ENCODE measurements around the gene EFHC1.
A peak's percentile ranks its signal among the peaks of the same experiment; 100 is the strongest.
"Not testable (repeated sequence)": the region's sequence is repeated elsewhere in the genome, so short reads cannot be mapped to it uniquely, and the experiment has no call there.

The EFHC1 gene

DNA sequence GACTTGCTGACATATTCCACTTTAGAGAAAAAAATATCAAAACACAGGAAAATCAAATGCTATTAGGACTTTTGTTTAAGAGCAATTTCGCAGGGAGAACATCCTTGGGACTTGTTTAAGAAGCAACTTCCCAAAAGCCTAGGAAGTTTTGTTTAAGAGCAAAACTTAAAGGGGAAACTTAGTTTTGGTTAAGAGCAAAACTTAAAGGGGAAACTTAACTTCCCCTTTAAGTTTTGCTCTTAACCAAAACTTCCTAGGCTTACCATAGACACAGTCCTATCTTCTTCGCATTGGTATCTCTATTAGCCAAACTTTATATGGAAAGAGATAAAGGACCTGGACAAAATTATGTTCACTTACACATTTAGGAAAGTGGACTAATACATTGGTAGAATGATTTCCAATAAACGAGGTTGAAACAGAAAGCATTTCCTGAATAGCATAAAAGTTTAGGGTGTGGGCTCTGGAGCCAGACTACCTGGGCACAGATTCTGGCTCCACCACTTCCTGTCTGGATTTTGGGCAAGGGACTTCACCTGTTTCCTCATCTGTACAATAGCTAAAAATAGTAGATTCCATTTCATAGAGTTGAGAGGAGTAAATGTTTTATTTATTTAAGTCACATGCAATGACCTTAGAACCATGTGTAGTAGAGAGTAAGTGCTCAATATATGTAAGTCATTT is 42.5 kb upstream of the EFHC1 start:
- peak overlapping the region in 3 of 7 experiments; percentile 12 to 42 (median 39) for H3K4me3 ChIP-seq (ENCODE audit: control insufficient read depth in 1 of 7, extremely low read depth in 1 of 7, insufficient read depth in 4 of 7, low read depth in 2 of 7, low read length in 6 of 7)
- H3K9me3 ChIP-seq (ENCODE audit: control extremely low read depth in 1 of 5, control insufficient read depth in 4 of 5, insufficient read depth in 2 of 5, low read depth in 1 of 5, low read length in 4 of 5) = peaks cover 0 to 4% (median 0%) of the 10 kb centered on the region in 5 experiments
- no peaks in the 10 kb centered on the region for H3K27me3 ChIP-seq (replicated peaks in 2 of 5; ENCODE audit: control insufficient read depth in 4 of 5, insufficient read depth in 5 of 5, low read length in 4 of 5)
- ChIA-PET CTCF (interaction anchor here (1.0 to 2.7 kb wide), 5 partner anchors 10 to 92 kb away, joined by 3 to 14 read pairs (median 3); no protein-coding TSS in a partner anchor), POLR2A (interaction anchor here (1.2 kb wide), 1 partner anchor 221 kb away, joined by 3 read pairs; no protein-coding TSS in a partner anchor)
- peaks cover 4 to 18% (median 10%) of the 10 kb centered on the region in 4 experiments for H3K4me1 ChIP-seq (ENCODE audit: control extremely low read depth in 1 of 4, control insufficient read depth in 4 of 4, insufficient read depth in 4 of 4, low read length in 3 of 4)
- peak overlapping the region in 1 of 2 experiments; percentile 0 for H3K27ac ChIP-seq (ENCODE audit: insufficient read depth in 1 of 2, low read depth in 1 of 2, low read length in 2 of 2, poor library complexity in 1 of 2, severe bottlenecking in 2 of 2)
- peak in 1 of 3 donors; percentile 57 for DNase-seq
- H3K36me3 ChIP-seq (ENCODE audit: control insufficient read depth in 4 of 4, insufficient read depth in 4 of 4, low read length in 3 of 4) = peaks cover 3 to 12% (median 7%) of the 10 kb centered on the region in 4 experiments
- WGBS (ENCODE audit: insufficient coverage) = 10% methylated on average over 1 of the region's 3 CpGs

DNA sequence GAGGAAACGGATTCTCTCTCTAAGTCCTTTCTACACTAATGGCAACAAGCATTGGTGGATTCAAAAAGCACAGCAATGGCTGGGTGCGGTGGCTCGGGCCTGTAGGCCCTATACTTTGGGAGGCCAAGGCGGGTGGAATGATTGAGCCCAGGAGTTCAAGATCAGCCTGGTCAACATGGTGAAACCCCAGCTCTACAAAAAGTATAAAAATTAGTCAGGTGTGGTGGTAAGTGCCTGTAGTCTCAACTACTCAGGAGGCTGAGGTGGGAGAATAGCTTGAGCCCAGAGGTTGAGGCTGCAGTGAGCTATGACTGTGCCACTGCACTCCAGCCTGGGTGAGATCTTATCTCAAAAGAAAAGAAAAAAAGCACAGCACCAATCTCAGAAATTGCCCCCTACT is 38.9 kb upstream of the EFHC1 start:
- Histone ChIP-seq H3K4me3 (ENCODE audit: control insufficient read depth in 1 of 7, extremely low read depth in 1 of 7, insufficient read depth in 4 of 7, low read depth in 2 of 7, low read length in 6 of 7) (no peak overlapping the region), H3K36me3 (ENCODE audit: control insufficient read depth in 4 of 4, insufficient read depth in 4 of 4, low read length in 3 of 4) (peaks cover 0 to 6% (median 0%) of the 10 kb centered on the region in 4 experiments), H3K4me1 (ENCODE audit: control extremely low read depth in 1 of 4, control insufficient read depth in 4 of 4, insufficient read depth in 4 of 4, low read length in 3 of 4) (peaks cover 4 to 18% (median 10%) of the 10 kb centered on the region in 4 experiments), H3K27ac (ENCODE audit: insufficient read depth in 1 of 2, low read depth in 1 of 2, low read length in 2 of 2, poor library complexity in 1 of 2, severe bottlenecking in 2 of 2) (no peak overlapping the region), H3K27me3 (replicated peaks in 2 of 5; ENCODE audit: control insufficient read depth in 4 of 5, insufficient read depth in 5 of 5, low read length in 4 of 5) (no peaks in the 10 kb centered on the region), H3K9me3 (ENCODE audit: control extremely low read depth in 1 of 5, control insufficient read depth in 4 of 5, insufficient read depth in 2 of 5, low read depth in 1 of 5, low read length in 4 of 5) (no peaks in the 10 kb centered on the region)
- ChIA-PET POLR2A (no interaction called here), CTCF (interaction anchor here (1.3 to 2.6 kb wide), 4 partner anchors 8 to 95 kb away, joined by 3 to 13 read pairs (median 4); no protein-coding TSS in a partner anchor)
- DNase-seq = no peak
- 100% methylated on average over 3 of the region's 4 CpGs for WGBS (ENCODE audit: insufficient coverage)

DNA sequence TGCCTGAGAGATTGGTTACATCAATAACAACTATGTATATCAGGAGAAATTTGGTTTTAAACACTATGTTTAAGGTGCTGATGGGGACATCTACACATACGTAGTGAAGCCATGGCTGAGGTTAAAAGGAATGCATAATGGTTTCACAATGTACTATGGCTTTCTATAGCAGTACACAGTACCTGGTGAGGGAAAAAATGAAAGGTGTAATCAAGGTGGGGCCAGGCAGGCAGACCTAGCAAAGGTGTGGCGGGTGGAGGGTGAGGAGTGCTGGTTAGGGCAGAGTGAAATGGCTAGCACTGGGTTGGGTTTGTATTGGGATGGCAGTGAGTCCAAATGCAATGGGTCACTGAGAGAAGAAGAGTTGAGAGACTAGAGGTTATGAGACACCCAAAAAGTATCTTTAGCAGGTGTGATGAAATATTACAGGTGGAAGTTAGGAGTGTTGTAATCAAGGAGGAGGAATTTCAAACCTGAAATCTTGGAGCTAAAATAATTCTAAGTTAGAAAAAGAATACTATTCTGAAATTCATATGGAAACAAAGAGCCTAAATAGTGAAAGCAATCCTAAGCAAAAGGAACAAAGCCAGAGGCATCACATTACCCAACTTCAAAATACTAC is 35.9 kb upstream of the EFHC1 start:
- no peaks in the 10 kb centered on the region for H3K27me3 ChIP-seq (replicated peaks in 2 of 5; ENCODE audit: control insufficient read depth in 4 of 5, insufficient read depth in 5 of 5, low read length in 4 of 5)
- no peaks in the 10 kb centered on the region for H3K9me3 ChIP-seq (ENCODE audit: control extremely low read depth in 1 of 5, control insufficient read depth in 4 of 5, insufficient read depth in 2 of 5, low read depth in 1 of 5, low read length in 4 of 5)
- no peak overlapping the region for H3K4me3 ChIP-seq (ENCODE audit: control insufficient read depth in 1 of 7, extremely low read depth in 1 of 7, insufficient read depth in 4 of 7, low read depth in 2 of 7, low read length in 6 of 7)
- ChIA-PET POLR2A (no interaction called here), CTCF (interaction anchor here (1.5 kb wide), 1 partner anchor 15 kb away, joined by 3 read pairs; no protein-coding TSS in a partner anchor)
- peaks cover under 1 to 7% (median 4%) of the 10 kb centered on the region in 4 experiments for H3K4me1 ChIP-seq (ENCODE audit: control extremely low read depth in 1 of 4, control insufficient read depth in 4 of 4, insufficient read depth in 4 of 4, low read length in 3 of 4)
- WGBS (ENCODE audit: insufficient coverage) = 80% methylated on average over 1 of the region's 2 CpGs
- H3K36me3 ChIP-seq (ENCODE audit: control insufficient read depth in 4 of 4, insufficient read depth in 4 of 4, low read length in 3 of 4) = peaks cover 0 to 6% (median 0%) of the 10 kb centered on the region in 4 experiments
- no peak overlapping the region for H3K27ac ChIP-seq (ENCODE audit: insufficient read depth in 1 of 2, low read depth in 1 of 2, low read length in 2 of 2, poor library complexity in 1 of 2, severe bottlenecking in 2 of 2)
- DNase-seq = no peak

DNA sequence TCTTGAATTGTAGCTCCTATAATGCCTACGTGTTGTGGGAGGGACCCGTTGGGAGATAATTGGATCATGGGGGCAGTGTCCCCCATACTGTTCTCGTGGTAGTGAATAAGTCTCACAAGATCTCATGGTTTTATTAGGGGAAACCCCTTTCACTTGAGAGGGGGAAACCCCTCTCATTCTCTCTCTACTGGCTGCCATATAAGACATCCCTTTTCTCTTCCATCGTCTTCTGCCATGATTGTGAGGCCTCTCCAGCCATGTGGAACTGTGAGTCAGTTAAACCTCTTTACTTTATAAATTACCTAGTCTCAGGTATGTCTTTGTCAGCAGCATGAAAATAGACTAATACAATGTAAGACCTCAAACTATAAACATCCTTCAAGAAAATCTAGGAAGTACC is 35.1 kb upstream of the EFHC1 start:
- no peak overlapping the region for H3K27ac ChIP-seq (ENCODE audit: insufficient read depth in 1 of 2, low read depth in 1 of 2, low read length in 2 of 2, poor library complexity in 1 of 2, severe bottlenecking in 2 of 2)
- H3K4me3 ChIP-seq (ENCODE audit: control insufficient read depth in 1 of 7, extremely low read depth in 1 of 7, insufficient read depth in 4 of 7, low read depth in 2 of 7, low read length in 6 of 7) = no peak overlapping the region
- H3K36me3 ChIP-seq (ENCODE audit: control insufficient read depth in 4 of 4, insufficient read depth in 4 of 4, low read length in 3 of 4) = peaks cover 0 to 6% (median 0%) of the 10 kb centered on the region in 4 experiments
- H3K9me3 ChIP-seq (ENCODE audit: control extremely low read depth in 1 of 5, control insufficient read depth in 4 of 5, insufficient read depth in 2 of 5, low read depth in 1 of 5, low read length in 4 of 5) = no peaks in the 10 kb centered on the region
- POLR2A ChIA-PET = no interaction called here
- H3K4me1 ChIP-seq (ENCODE audit: control extremely low read depth in 1 of 4, control insufficient read depth in 4 of 4, insufficient read depth in 4 of 4, low read length in 3 of 4) = peaks cover 7 to 15% (median 13%) of the 10 kb centered on the region in 4 experiments
- no peaks in the 10 kb centered on the region for H3K27me3 ChIP-seq (replicated peaks in 2 of 5; ENCODE audit: control insufficient read depth in 4 of 5, insufficient read depth in 5 of 5, low read length in 4 of 5)
- CTCF ChIA-PET = interaction anchor here (1.0 to 1.5 kb wide), 4 partner anchors 8 to 97 kb away, joined by 3 to 4 read pairs (median 3); no protein-coding TSS in a partner anchor
- DNase-seq = no peak
- 100% methylated on average over 1 of the region's 4 CpGs for WGBS (ENCODE audit: insufficient coverage)

DNA sequence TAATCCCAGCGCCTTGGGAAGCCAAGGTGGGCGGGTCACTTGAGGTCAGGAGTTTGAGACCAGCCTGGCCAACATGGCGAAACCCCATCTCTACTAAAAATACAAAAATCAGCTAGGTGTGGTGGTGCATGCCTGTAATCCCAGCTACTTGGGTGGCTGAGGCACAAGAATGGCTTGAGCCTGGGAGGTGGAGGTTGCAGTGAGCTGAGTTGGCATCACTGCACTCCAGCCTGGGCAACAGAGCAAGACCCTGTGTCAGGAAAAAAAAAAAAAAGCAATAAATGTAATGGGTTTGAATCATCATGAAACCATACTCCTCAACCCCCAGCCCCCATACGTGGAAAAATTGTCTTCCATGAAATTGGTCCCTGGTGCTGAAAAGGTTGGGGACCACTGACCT is 32.0 kb upstream of the EFHC1 start:
- H3K27me3 ChIP-seq (replicated peaks in 2 of 5; ENCODE audit: control insufficient read depth in 4 of 5, insufficient read depth in 5 of 5, low read length in 4 of 5); H3K9me3 ChIP-seq (ENCODE audit: control extremely low read depth in 1 of 5, control insufficient read depth in 4 of 5, insufficient read depth in 2 of 5, low read depth in 1 of 5, low read length in 4 of 5); H3K4me3 ChIP-seq (ENCODE audit: control insufficient read depth in 1 of 7, extremely low read depth in 1 of 7, insufficient read depth in 4 of 7, low read depth in 2 of 7, low read length in 6 of 7); H3K36me3 ChIP-seq (ENCODE audit: control insufficient read depth in 4 of 4, insufficient read depth in 4 of 4, low read length in 3 of 4); H3K27ac ChIP-seq (ENCODE audit: insufficient read depth in 1 of 2, low read depth in 1 of 2, low read length in 2 of 2, poor library complexity in 1 of 2, severe bottlenecking in 2 of 2); DNase-seq; POLR2A ChIA-PET: not testable (repeated sequence)
- CTCF ChIA-PET = interaction anchor here (0.8 to 7.0 kb wide), 9 partner anchors 11 to 275 kb away, joined by 3 to 131 read pairs (median 7); partner anchors contain the start of genes EFHC1 and MCM3
- peaks cover 13 to 35% (median 27%) of the 10 kb centered on the region in 4 experiments for H3K4me1 ChIP-seq (ENCODE audit: control extremely low read depth in 1 of 4, control insufficient read depth in 4 of 4, insufficient read depth in 4 of 4, low read length in 3 of 4)
- WGBS (ENCODE audit: insufficient coverage) = no CpG with 5 or more reads among the region's 4 CpGs

DNA sequence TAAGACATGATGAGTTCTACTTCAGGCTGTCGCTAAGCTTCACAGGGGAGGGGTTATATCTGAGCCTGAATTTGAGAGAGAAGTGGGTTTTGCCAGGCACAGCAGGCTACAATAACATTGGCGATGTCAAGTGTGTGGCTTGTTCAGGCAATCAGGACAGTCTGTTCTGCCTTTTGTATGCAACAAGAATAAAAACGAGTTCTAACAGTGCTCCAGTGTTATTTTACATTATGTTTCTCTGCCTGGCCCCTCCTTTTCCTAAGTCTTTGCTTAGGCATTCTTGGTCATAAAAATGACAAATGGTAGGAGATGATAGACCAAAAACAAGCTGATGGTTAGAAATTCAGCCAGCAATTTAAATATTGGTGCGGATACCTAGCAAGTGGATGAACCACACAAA is 31.4 kb upstream of the EFHC1 start:
- peaks cover 13 to 35% (median 27%) of the 10 kb centered on the region in 4 experiments for H3K4me1 ChIP-seq (ENCODE audit: control extremely low read depth in 1 of 4, control insufficient read depth in 4 of 4, insufficient read depth in 4 of 4, low read length in 3 of 4)
- H3K36me3 ChIP-seq (ENCODE audit: control insufficient read depth in 4 of 4, insufficient read depth in 4 of 4, low read length in 3 of 4) = no peaks in the 10 kb centered on the region
- 97% methylated on average over 3 of the region's 4 CpGs for WGBS (ENCODE audit: insufficient coverage)
- no peaks in the 10 kb centered on the region for H3K27me3 ChIP-seq (replicated peaks in 2 of 5; ENCODE audit: control insufficient read depth in 4 of 5, insufficient read depth in 5 of 5, low read length in 4 of 5)
- DNase-seq = no peak
- H3K9me3 ChIP-seq (ENCODE audit: control extremely low read depth in 1 of 5, control insufficient read depth in 4 of 5, insufficient read depth in 2 of 5, low read depth in 1 of 5, low read length in 4 of 5) = no peaks in the 10 kb centered on the region
- ChIA-PET POLR2A (no interaction called here), CTCF (interaction anchor here (0.9 to 7.0 kb wide), 7 partner anchors 11 to 274 kb away, joined by 3 to 131 read pairs (median 13); partner anchors contain the start of genes EFHC1 and MCM3)
- H3K4me3 ChIP-seq (ENCODE audit: control insufficient read depth in 1 of 7, extremely low read depth in 1 of 7, insufficient read depth in 4 of 7, low read depth in 2 of 7, low read length in 6 of 7) = no peak overlapping the region
- no peak overlapping the region for H3K27ac ChIP-seq (ENCODE audit: insufficient read depth in 1 of 2, low read depth in 1 of 2, low read length in 2 of 2, poor library complexity in 1 of 2, severe bottlenecking in 2 of 2)
